Measurements from ENCODE around the gene RPS2. TPM values are rescaled to one million over a fixed set of nuclear protein-coding genes. Genes with fewer than 3 reads are reported as not detected.

Gene RPS2
- total RNA-seq, 2 experiments from 2014 or later = 3,604 to 3,755 TPM

GRCh38 chr16:1982991-1983543, 18.4 kb upstream of the RPS2 start:
- Histone ChIP-seq H3K36me3 (ENCODE audit: insufficient read depth, low read length) (peaks cover 18% of the 10 kb centered on the region), H3K9me3 (ENCODE audit: control insufficient read depth in 1 of 2, insufficient read depth in 1 of 2, low read length in 2 of 2) (peaks cover 0 to 21% of the 10 kb centered on the region in 2 experiments), H3K4me3 (ENCODE audit: low read length) (peak overlapping the region; percentile 65), H3K4me1 (ENCODE audit: insufficient read depth, low read length) (peaks cover 49% of the 10 kb centered on the region), H3K27ac (ENCODE audit: low read depth in 1 of 2, low read length in 2 of 2) (no peak overlapping the region), H3K27me3 (ENCODE audit: control insufficient read depth in 1 of 2, insufficient read depth in 2 of 2, low read length in 2 of 2) (peaks cover 32 to 35% of the 10 kb centered on the region in 2 experiments)
- Mint-ChIP-seq H3K27me3 (peaks cover 38% of the 10 kb centered on the region), H3K36me3 (ENCODE audit: low read depth) (peaks cover 20% of the 10 kb centered on the region), H3K4me1 (ENCODE audit: low read depth) (peaks cover 20% of the 10 kb centered on the region), H3K27ac (peak overlapping the region; percentile 42), H3K4me3 (peak overlapping the region; percentile 84), H3K9me3 (no peaks in the 10 kb centered on the region)
- intact Hi-C loops (cut with DNase I, micrococcal nuclease) = no loop called here
- no peak for TF ChIP-seq CTCF (IDR thresholded peaks at IDR 0.05)
- ChIA-PET CTCF (interaction anchor here (0.8 to 2.1 kb wide), 3 partner anchors 11 to 157 kb away, joined by 3 to 8 read pairs (median 5); partner anchors contain the start of gene TBL3), POLR2A (interaction anchor here (0.7 to 6.8 kb wide), 4 partner anchors 12 to 201 kb away, joined by 3 to 62 read pairs (median 14); partner anchors contain the start of genes NUBP2, RPS2, SPSB3 and TBL3)
- DNase-seq = no peak
- no peak for ATAC-seq (ENCODE audit: poor library complexity)

GRCh38 chr16:1982013-1982433, 17.4 kb upstream of the RPS2 start:
- ATAC-seq (ENCODE audit: poor library complexity) = no peak
- peaks cover 20% of the 10 kb centered on the region for H3K4me1 Mint-ChIP-seq (ENCODE audit: low read depth)
- Histone ChIP-seq H3K4me1 (ENCODE audit: insufficient read depth, low read length) (peaks cover 49% of the 10 kb centered on the region), H3K27me3 (ENCODE audit: control insufficient read depth in 1 of 2, insufficient read depth in 2 of 2, low read length in 2 of 2) (peaks cover 32 to 40% of the 10 kb centered on the region in 2 experiments), H3K9me3 (ENCODE audit: control insufficient read depth in 1 of 2, insufficient read depth in 1 of 2, low read length in 2 of 2) (peaks cover 0 to 24% of the 10 kb centered on the region in 2 experiments), H3K27ac (ENCODE audit: low read depth in 1 of 2, low read length in 2 of 2) (no peak overlapping the region), H3K36me3 (ENCODE audit: insufficient read depth, low read length) (peaks cover 27% of the 10 kb centered on the region), H3K4me3 (ENCODE audit: low read length) (no peak overlapping the region)
- H3K36me3 Mint-ChIP-seq (ENCODE audit: low read depth) = peaks cover 19% of the 10 kb centered on the region
- DNase-seq = no peak
- no peaks in the 10 kb centered on the region for H3K9me3 Mint-ChIP-seq
- no peak for TF ChIP-seq CTCF (IDR thresholded peaks at IDR 0.05)
- intact Hi-C loops (cut with DNase I, micrococcal nuclease) = no loop called here
- POLR2A ChIA-PET = interaction anchor here (0.6 to 6.8 kb wide), 3 partner anchors 11 to 17 kb away, joined by 3 to 62 read pairs (median 5); partner anchors contain the start of genes RPS2 and TBL3
- H3K4me3 Mint-ChIP-seq = peak overlapping the region; percentile 84
- peaks cover 34% of the 10 kb centered on the region for H3K27me3 Mint-ChIP-seq
- CTCF ChIA-PET = interaction anchor here (1.1 kb wide), 1 partner anchor 158 kb away, joined by 5 read pairs; no protein-coding TSS in a partner anchor
- H3K27ac Mint-ChIP-seq = no peak overlapping the region

GRCh38 chr16:1981398-1981836, 16.8 kb upstream of the RPS2 start, which contains the start of gene NOXO1:
Gene NOXO1 (minus strand): TSS chr16:1981469. CDS start chr16:1981179, 290 bp downstream.
- H3K27ac Mint-ChIP-seq = no peak within 1 kb of the TSS
- TF ChIP-seq CTCF (IDR thresholded peaks at IDR 0.05) = no peak
- Histone ChIP-seq H3K9me3 (ENCODE audit: control insufficient read depth in 1 of 2, insufficient read depth in 1 of 2, low read length in 2 of 2) (peaks cover 0 to 24% of the 10 kb centered on the region in 2 experiments), H3K4me3 (ENCODE audit: low read length) (no peak within 1 kb of the TSS), H3K36me3 (ENCODE audit: insufficient read depth, low read length) (peaks cover 34% of the 10 kb centered on the region), H3K27me3 (ENCODE audit: control insufficient read depth in 1 of 2, insufficient read depth in 2 of 2, low read length in 2 of 2) (peaks cover 32 to 40% of the 10 kb centered on the region in 2 experiments), H3K4me1 (ENCODE audit: insufficient read depth, low read length) (peaks cover 49% of the 10 kb centered on the region), H3K27ac (ENCODE audit: low read depth in 1 of 2, low read length in 2 of 2) (no peak within 1 kb of the TSS)
- peaks cover 20% of the 10 kb centered on the region for H3K4me1 Mint-ChIP-seq (ENCODE audit: low read depth)
- peaks cover 28% of the 10 kb centered on the region for H3K27me3 Mint-ChIP-seq
- ATAC-seq (ENCODE audit: poor library complexity) = no peak
- H3K9me3 Mint-ChIP-seq = no peaks in the 10 kb centered on the region
- DNase-seq = peak in 2 of 14 experiments; percentile 59
- H3K36me3 Mint-ChIP-seq (ENCODE audit: low read depth) = peaks cover 18% of the 10 kb centered on the region
- ChIA-PET POLR2A (interaction anchor here (0.6 to 6.8 kb wide), 3 partner anchors 10 to 17 kb away, joined by 3 to 62 read pairs (median 5); partner anchors contain the start of genes RPS2 and TBL3), CTCF (no interaction called here)
- peak within 1 kb of the TSS; percentile 84 for H3K4me3 Mint-ChIP-seq
- intact Hi-C loops (cut with DNase I, micrococcal nuclease) = no loop called here
